Neural progenitor cell (in vitro differentiated cells): ENCODE measurements around the gene MARK4. TPM values are rescaled to one million over a fixed set of nuclear protein-coding genes. Genes with fewer than 3 reads are reported as not detected.

ENCODE experiments used
- DNase-seq: peaks from one replicate; pipeline ENCODE4 v3.0.0-alpha.2; 2016; ENCODE audit warnings: low spot score
- H2AFZ ChIP-seq: fragments of 200-600 bp; sonication (generic); replicated peaks from 2 replicates; pipeline ENCODE4 v1.6.1; 2016; ENCODE audit warnings: antibody characterized with exemption
- H3F3A ChIP-seq: fragments of 200-600 bp; sonication (generic); 2 replicates; pipeline ENCODE4 v1.6.1; 2016; ENCODE audit warnings: antibody characterized with exemption, low read depth
- H3K27ac ChIP-seq: fragments of 200-600 bp; sonication (generic); 2 replicates; pipeline ENCODE4 v1.5.1; 2016; ENCODE audit warnings: mild to moderate bottlenecking
- H3K27me3 ChIP-seq: fragments of 200-600 bp; sonication (generic); 2 replicates; pipeline ENCODE4 v1.6.1; 2016; ENCODE audit warnings: mild to moderate bottlenecking, moderate library complexity
- H3K36me3 ChIP-seq: fragments of 200-600 bp; sonication (generic); 2 replicates; pipeline ENCODE4 v1.5.1; 2016
- H3K4me1 ChIP-seq: fragments of 200-600 bp; sonication (generic); 2 replicates; pipeline ENCODE4 v1.6.1; 2016; ENCODE audit warnings: mixed run types
- H3K4me2 ChIP-seq: fragments of 200-600 bp; sonication (generic); 2 replicates; pipeline ENCODE4 v1.6.1; 2016
- H3K4me3 ChIP-seq: fragments of 200-600 bp; sonication (generic); 2 replicates; pipeline ENCODE4 v1.5.1; 2016
- H3K79me2 ChIP-seq: fragments of 200-600 bp; sonication (generic); 2 replicates; pipeline ENCODE4 v1.6.1; 2016; ENCODE audit warnings: low read depth
- H3K9ac ChIP-seq: fragments of 200-600 bp; sonication (generic); 2 replicates; pipeline ENCODE4 v1.6.1; 2016
- H3K9me3 ChIP-seq: fragments of 200-600 bp; sonication (generic); 2 replicates; pipeline ENCODE4 v1.5.1; 2016; ENCODE audit warnings: low read depth
- H4K20me1 ChIP-seq: fragments of 200-600 bp; sonication (generic); 2 replicates; pipeline ENCODE4 v1.6.1; 2016; ENCODE audit warnings: low read depth
- H3K27ac Mint-ChIP-seq: 3 replicates; pipeline ENCODE4 v1.8.0; 2021; ENCODE audit warnings: mixed read lengths
- H3K27me3 Mint-ChIP-seq: 2 replicates; pipeline ENCODE4 v1.8.0; 2022; ENCODE audit warnings: low read depth, mild to moderate bottlenecking, inconsistent platforms, moderate library complexity, mixed read lengths; ENCODE audit not compliant: insufficient read depth
- H3K36me3 Mint-ChIP-seq: 3 replicates; pipeline ENCODE4 v1.8.0; 2021; ENCODE audit warnings: mixed read lengths
- H3K4me1 Mint-ChIP-seq: 3 replicates; pipeline ENCODE4 v1.8.0; 2021; ENCODE audit warnings: mixed read lengths
- H3K4me3 Mint-ChIP-seq: 3 replicates; pipeline ENCODE4 v1.8.0; 2021; ENCODE audit warnings: mild to moderate bottlenecking, moderate library complexity, mixed read lengths
- H3K9me3 Mint-ChIP-seq: 3 replicates; pipeline ENCODE4 v1.8.0; 2020; ENCODE audit warnings: mixed read lengths
- CTCF ChIP-seq: fragments of 200-600 bp; sonication (generic); IDR thresholded peaks from 2 replicates; pipeline ENCODE4 v1.5.1; 2017; ENCODE audit warnings: antibody characterized with exemption, mild to moderate bottlenecking
- EZH2 ChIP-seq: fragments of 200-600 bp; sonication (generic); IDR thresholded peaks from 2 replicates; pipeline ENCODE4 v1.6.1; 2017; ENCODE audit warnings: antibody characterized with exemption, mild to moderate bottlenecking, moderate library complexity
- EZH2phosphoT487 ChIP-seq: fragments of 200-600 bp; sonication (generic); IDR thresholded peaks from 2 replicates; pipeline ENCODE4 v1.6.1; 2017; ENCODE audit warnings: antibody characterized with exemption
- total RNA-seq: library from RNA; depleted of rRNA; stranded (reverse); fragments of >200 nt; gene quantifications from 2 replicates; pipeline ENCODE4 v1.2.3, GENCODE V29; 2015; ENCODE audit warnings: low replicate concordance

MARK4 gene
- total RNA-seq, 1 donor from 2014 or later = 22.8 TPM

- no peak overlapping the region for H3K27ac Mint-ChIP-seq
- no peak overlapping the region for H3K9ac ChIP-seq
- H4K20me1 ChIP-seq = no peaks in the 10 kb centered on the region
- H3K79me2 ChIP-seq = no peaks in the 10 kb centered on the region
- H3K4me1 Mint-ChIP-seq = peaks cover under 1% of the 10 kb centered on the region
- no peaks in the 10 kb centered on the region for H3K36me3 Mint-ChIP-seq
- no peak overlapping the region for H2AFZ ChIP-seq
- no peaks in the 10 kb centered on the region for H3K27me3 ChIP-seq
- H3K36me3 ChIP-seq = no peaks in the 10 kb centered on the region
- H3K9me3 Mint-ChIP-seq = no peaks in the 10 kb centered on the region
- no peak overlapping the region for H3K27ac ChIP-seq
- no peak overlapping the region for H3K4me3 Mint-ChIP-seq
- no peaks in the 10 kb centered on the region for H3F3A ChIP-seq
- no peak overlapping the region for H3K4me3 ChIP-seq
- DNase-seq = no peak
- no peak for TF ChIP-seq CTCF
- TF ChIP-seq EZH2 = no peak
- TF ChIP-seq EZH2phosphoT487 = no peak
- no peaks in the 10 kb centered on the region for H3K9me3 ChIP-seq
- H3K4me2 ChIP-seq = no peak overlapping the region
- peaks cover 6% of the 10 kb centered on the region for H3K27me3 Mint-ChIP-seq
- H3K4me1 ChIP-seq = no peaks in the 10 kb centered on the region
These were observed 44.7 kb upstream of the MARK4 start for GRCh38 chr19:45206328-45206727.

- Histone ChIP-seq H4K20me1 (peaks cover 9% of the 10 kb centered on the region), H3K4me2 (no peak overlapping the region), H2AFZ (no peak overlapping the region), H3K9ac (no peak overlapping the region), H3K79me2 (no peaks in the 10 kb centered on the region), H3K4me1 (no peaks in the 10 kb centered on the region), H3K27me3 (peaks cover 40% of the 10 kb centered on the region), H3K4me3 (no peak overlapping the region), H3K36me3 (no peaks in the 10 kb centered on the region), H3K9me3 (no peaks in the 10 kb centered on the region), H3F3A (no peaks in the 10 kb centered on the region), H3K27ac (no peak overlapping the region)
- no peak overlapping the region for H3K4me3 Mint-ChIP-seq
- H3K9me3 Mint-ChIP-seq = no peaks in the 10 kb centered on the region
- no peaks in the 10 kb centered on the region for H3K36me3 Mint-ChIP-seq
- H3K4me1 Mint-ChIP-seq = peaks cover 11% of the 10 kb centered on the region
- no peak for DNase-seq
- TF ChIP-seq CTCF (no peak), EZH2 (no peak), EZH2phosphoT487 (no peak)
- H3K27me3 Mint-ChIP-seq = peaks cover 16% of the 10 kb centered on the region
- no peak overlapping the region for H3K27ac Mint-ChIP-seq
These were observed 39.2 kb upstream of the MARK4 start for GRCh38 chr19:45211751-45212381.

DNA sequence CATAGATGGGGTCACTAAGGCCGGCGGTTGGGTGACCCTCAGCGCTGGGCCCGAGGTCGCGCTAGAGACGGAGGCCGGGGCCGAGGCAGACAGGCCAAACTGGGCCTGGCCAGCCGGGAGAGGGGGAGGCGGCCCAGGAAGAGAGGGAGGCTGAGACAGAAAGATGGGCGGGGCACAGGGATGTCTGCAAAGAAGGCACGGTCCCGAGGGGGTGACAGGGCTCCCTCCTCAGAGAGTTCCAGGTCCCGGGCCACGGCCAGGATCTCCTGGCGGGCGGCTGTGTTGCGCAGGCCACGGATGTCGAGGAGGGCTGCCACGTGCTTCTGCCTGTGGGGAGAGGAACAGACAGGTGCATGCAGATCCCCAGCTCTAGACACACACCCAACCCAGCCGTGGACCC is 38.0 kb upstream of the MARK4 start:
- no peak overlapping the region for H3K4me3 Mint-ChIP-seq
- no peak overlapping the region for H3K4me2 ChIP-seq
- no peaks in the 10 kb centered on the region for H3K9me3 ChIP-seq
- H3K4me3 ChIP-seq = no peak overlapping the region
- DNase-seq = no peak
- TF ChIP-seq EZH2phosphoT487 (no peak), CTCF (no peak), EZH2 (no peak)
- no peaks in the 10 kb centered on the region for H3K79me2 ChIP-seq
- H3K9ac ChIP-seq = no peak overlapping the region
- H3K36me3 Mint-ChIP-seq = no peaks in the 10 kb centered on the region
- no peaks in the 10 kb centered on the region for H3K9me3 Mint-ChIP-seq
- no peaks in the 10 kb centered on the region for H3F3A ChIP-seq
- H3K27ac ChIP-seq = no peak overlapping the region
- H4K20me1 ChIP-seq = peaks cover 13% of the 10 kb centered on the region
- peaks cover 13% of the 10 kb centered on the region for H3K4me1 Mint-ChIP-seq
- H2AFZ ChIP-seq = no peak overlapping the region
- peaks cover 24% of the 10 kb centered on the region for H3K27me3 Mint-ChIP-seq
- H3K36me3 ChIP-seq = no peaks in the 10 kb centered on the region
- no peak overlapping the region for H3K27ac Mint-ChIP-seq
- no peaks in the 10 kb centered on the region for H3K4me1 ChIP-seq
- H3K27me3 ChIP-seq = peaks cover 52% of the 10 kb centered on the region
